GM21526 (cell line): ENCODE results near the gene FAM114A1.
"Not testable (repeated sequence)": the region's sequence is repeated elsewhere in the genome, so short reads cannot be mapped to it uniquely, and the experiment has no call there.

Source experiments
- ATAC-seq: cut with Tn5 transposase; IDR thresholded peaks from one replicate; pipeline ENCODE4 v1.9.1; 2021; ENCODE audit warnings: moderate library complexity; ENCODE audit not compliant: unreplicated experiment, low FRiP score

Gene FAM114A1

DNA sequence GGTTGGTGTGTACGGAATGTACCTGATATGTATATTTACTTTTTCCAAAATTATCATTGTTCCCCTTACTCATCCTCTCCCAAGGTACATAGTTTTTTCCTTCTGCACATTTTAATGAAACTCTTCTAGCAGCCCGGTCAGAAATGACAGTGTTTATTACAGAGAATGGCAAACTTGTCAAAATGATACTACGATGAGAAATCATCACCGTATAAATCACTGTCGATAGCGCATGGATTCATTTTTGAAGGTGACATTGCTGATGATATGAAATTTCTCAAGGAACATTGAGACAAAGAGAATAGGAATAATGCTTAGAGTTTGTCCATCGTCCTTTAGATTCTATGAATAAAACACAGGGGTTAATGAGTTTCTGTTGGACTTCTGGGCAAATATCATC, 30.6 kb downstream of the FAM114A1 start:
- ATAC-seq: no peak

DNA sequence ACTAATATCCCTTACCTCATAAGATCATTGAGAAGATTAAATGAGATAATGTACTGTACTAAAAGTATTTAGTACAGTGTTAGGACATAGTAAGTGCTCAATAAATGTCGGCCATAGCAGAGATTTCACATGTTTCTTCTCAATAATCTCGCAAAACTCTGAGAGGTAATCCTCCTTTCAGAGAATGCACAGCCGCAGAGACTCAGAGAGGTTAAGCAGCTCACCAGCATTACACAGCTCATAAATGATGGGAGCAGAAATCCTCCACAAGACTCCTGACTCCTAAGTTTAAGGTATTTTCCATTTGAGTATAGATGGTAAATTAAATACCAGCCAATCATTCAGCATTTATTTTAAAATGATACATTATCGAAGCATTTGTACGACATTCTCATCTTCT, 34.6 kb downstream of the FAM114A1 start:
- ATAC-seq: no peak

DNA sequence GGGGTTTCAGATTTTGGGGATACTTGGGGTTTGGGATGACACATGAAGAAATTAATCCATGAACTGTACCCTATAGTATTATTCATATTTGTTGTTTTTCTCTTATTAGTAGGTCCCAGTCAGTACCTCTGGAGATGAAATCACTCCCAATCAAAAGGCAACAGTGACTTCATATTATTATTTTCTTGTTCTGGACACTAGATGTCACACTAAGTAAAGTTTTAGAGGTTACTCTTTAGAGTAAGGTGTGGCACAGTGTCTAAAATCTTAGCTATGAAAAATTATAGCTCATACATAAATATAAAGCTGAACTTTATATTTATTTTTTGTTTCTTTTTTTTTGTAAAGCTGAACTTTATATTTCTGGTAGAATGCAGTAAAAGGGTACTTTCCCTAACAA, 35.1 kb downstream of the FAM114A1 start:
- no peak for ATAC-seq

- no peak for ATAC-seq
Measured at GRCh38 chr4:38904090-38904666, 36.6 kb downstream of the FAM114A1 start.

DNA sequence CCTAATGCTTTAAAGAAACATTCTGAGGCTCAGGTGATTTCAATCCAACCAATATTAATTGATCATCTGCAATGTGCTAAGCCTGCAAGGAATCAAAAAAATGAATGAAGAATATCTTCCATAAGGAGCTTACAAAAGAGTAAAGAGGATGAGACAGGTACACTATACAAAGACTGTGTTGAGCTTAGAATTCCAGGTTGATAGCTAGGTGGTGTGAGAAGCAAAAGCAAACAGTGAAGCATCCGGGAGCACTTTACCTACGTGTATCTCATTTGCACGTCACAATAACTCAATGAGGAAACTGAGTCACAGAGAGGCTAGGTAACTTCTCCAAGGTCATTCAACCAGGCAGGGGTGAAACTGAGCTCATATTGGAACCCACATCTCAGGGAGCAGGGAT, 37.1 kb downstream of the FAM114A1 start:
- no peak for ATAC-seq

DNA sequence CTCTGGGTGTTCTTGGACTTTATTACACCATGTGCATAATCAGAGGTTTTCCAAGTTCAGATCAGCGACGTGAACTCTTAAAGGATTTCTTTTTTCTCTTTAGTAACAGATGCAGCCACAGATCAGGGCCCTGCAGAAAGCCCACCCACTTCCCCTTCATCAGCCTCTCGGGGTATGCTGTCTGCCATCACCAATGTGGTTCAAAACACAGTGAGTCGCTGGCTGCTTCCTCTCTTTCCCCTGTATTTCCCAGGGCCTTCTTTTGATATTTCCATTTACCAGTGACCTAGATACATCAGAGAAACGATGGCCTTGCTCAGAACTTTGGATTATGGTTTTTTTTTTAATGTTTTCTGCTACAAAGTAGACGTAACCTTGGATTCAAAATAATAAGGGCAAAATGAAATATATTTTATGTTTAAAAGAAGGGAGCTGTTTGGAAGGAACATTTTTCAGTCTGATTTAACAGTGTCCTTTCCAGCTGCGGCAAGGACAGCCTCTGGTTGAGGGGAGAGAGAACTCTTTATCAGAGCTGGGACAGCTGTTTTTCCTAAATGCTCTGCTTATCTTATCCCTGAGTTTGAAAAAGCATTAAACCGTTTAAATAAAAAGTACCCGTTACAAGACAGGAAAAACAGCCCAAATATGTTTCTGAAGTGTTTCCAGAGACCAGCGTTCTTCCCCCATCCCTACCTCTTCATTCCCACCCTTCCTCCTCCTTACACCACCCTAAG, 38.2 kb downstream of the FAM114A1 start:
- ATAC-seq: no peak

GRCh38 chr4:38907696-38908270, 40.2 kb downstream of the FAM114A1 start:
- no peak for ATAC-seq

DNA sequence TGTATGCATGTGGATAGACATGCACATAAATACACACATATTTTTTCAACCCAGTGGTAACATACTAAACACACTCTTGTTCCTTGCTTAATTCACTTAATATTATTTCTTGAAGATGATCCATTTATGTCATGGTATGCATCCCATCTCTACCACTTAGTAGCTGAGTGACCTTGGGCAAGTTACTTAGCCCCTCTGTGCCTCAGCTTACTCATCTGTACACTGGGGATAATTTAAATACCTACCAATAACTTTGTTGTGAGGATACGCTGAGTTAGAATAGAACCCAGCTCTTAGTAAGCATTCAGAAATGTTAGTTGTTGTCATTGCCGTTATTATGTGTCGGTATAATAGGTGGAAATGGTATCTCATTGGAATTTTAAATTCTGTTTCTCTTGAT, 41.4 kb downstream of the FAM114A1 start:
- no peak for ATAC-seq

GRCh38 chr4:38911257-38911656, 43.7 kb downstream of the FAM114A1 start:
- no peak for ATAC-seq

GRCh38 chr4:38914854-38915253, 47.2 kb downstream of the FAM114A1 start:
- no peak for ATAC-seq

- ATAC-seq: not testable (repeated sequence)
Measured at GRCh38 chr4:38916267-38916666, 48.7 kb downstream of the FAM114A1 start.

DNA sequence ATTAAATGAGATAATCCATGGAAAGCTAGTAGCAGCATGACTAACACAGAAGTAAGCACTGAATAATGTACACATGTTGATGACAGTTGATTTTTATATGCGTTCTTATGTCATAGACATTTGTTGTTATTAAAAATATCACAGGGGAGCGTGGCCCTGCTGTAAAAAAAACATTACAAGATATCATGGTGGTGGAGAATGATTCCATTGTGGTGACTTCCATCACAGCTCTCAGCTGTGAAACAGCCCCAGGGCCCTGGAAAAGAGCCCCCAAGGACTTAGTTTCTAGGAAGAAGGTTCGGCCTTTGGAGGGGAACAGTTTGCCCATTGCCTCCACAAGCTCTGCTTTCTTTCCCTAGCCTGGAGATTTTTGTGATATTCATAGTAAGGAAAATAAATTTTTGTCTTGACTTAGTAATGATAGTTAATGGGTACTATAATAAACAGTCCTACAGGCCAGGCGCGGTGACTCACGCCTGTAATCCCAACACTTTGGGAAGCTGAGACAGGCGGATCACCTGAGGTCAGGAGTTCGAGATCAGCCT, 49.9 kb downstream of the FAM114A1 start:
- no peak for ATAC-seq

DNA sequence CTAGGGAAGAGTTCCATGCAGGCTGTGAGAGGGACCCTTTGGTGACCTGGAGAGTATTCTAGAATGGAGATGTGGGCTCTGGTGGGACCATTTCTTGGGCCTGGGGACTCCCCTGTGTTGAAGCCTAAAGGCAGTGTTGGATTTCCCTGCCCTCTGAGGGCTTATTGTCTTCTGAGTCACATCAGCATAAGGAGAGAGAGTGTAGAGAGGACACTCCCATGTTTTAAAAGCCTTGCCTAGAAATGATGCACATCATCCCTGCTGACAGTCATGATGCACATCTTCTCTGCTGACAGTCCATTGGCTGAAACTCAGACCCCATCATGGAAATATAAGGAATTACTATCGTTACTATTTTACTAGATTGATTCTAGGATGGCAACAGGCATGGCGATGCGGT, 51.9 kb downstream of the FAM114A1 start:
- no peak for ATAC-seq

GRCh38 chr4:38920186-38920585, 52.6 kb downstream of the FAM114A1 start:
- ATAC-seq: no peak

DNA sequence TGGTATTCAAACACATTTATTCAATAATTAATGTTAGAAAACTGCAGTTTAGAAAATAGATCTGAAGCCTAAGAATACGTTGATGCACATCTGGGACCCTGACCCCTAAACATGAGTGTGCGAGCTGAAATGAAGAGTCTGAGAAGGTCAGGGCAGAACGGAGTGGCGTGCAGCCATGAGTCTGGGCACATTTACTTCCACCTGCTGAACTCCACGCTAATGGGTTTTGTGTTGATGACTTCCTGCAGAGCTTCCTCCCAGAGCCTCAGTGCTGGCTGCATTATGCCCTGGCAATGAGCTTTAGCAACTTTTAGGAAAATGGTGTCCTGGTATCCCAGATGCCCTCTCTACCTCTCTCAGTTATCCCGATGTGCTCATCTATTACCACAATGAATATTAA, 53.1 kb downstream of the FAM114A1 start:
- no peak for ATAC-seq

GRCh38 chr4:38921151-38921550, 53.5 kb downstream of the FAM114A1 start:
- ATAC-seq: no peak

GRCh38 chr4:38923746-38924145, 56.1 kb downstream of the FAM114A1 start:
- no peak for ATAC-seq

GRCh38 chr4:38924353-38924752, 56.7 kb downstream of the FAM114A1 start:
- ATAC-seq: no peak

DNA sequence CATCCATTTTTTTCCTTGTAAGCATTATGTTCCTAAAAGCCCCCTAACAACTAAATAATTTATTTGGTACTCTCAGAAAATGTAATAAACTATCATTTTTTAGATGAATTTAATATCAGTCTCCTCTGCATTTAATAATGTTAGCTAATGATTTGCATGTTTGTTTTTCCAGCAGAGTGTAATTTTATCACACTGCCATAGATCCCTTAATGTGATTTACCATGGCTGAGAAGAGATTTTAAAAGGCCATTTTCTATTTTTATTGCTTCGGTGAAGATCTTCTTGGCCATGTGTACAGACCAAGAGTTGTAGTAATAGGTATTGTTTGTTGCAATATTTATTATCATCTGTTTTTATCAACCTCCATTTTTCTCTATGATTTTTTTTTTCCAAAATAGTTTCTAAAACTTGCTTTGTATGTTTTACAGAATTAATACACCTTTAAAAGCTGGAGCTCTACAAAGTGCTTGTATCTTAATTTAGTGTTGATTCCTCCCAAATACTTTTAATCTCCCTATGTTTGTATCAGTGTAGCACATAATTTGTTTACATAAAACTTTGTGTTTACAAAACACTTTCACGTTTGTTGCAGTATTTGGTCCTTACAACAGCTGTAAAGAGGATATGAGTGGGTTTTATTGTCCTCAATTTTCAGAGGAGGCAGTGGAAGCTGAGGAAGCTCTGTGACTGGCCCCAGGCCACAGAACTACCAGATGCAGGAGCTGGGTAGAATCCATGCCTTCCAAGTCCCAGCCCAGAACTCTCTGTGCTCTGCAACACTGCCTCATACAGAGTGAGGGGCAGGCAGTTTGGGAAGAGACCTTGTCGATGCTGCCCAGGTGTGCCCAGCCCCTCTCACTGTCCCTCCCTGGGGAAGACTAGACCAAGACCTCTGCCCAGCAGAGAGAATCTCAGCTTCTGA, 58.1 kb downstream of the FAM114A1 start:
- no peak for ATAC-seq

DNA sequence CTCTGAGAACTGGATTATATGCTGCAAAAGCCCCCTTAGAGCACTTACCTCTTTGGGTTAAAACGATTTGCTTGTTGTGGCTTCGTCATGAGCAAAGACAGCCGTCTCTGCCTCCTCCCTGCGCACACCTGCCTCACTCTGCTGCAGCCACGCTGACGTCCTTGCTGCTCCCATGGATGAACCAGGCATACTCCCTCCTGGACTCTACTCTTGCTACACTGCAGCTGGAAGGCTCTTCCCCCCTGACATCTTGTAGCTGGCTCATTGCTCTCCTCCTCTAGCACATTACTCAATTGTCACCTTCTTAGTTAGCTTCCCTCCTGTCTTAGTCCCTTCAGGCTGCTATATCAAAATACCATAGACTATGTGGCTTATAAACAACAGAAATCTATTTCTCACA, 59.3 kb downstream of the FAM114A1 start:
- no peak for ATAC-seq

GRCh38 chr4:38928568-38928967, 61.0 kb downstream of the FAM114A1 start:
- no peak for ATAC-seq
